Measurements from ENCODE around the gene GPR35.
A peak's percentile ranks its signal among the peaks of the same experiment; 100 is the strongest.

The GPR35 gene

DNA sequence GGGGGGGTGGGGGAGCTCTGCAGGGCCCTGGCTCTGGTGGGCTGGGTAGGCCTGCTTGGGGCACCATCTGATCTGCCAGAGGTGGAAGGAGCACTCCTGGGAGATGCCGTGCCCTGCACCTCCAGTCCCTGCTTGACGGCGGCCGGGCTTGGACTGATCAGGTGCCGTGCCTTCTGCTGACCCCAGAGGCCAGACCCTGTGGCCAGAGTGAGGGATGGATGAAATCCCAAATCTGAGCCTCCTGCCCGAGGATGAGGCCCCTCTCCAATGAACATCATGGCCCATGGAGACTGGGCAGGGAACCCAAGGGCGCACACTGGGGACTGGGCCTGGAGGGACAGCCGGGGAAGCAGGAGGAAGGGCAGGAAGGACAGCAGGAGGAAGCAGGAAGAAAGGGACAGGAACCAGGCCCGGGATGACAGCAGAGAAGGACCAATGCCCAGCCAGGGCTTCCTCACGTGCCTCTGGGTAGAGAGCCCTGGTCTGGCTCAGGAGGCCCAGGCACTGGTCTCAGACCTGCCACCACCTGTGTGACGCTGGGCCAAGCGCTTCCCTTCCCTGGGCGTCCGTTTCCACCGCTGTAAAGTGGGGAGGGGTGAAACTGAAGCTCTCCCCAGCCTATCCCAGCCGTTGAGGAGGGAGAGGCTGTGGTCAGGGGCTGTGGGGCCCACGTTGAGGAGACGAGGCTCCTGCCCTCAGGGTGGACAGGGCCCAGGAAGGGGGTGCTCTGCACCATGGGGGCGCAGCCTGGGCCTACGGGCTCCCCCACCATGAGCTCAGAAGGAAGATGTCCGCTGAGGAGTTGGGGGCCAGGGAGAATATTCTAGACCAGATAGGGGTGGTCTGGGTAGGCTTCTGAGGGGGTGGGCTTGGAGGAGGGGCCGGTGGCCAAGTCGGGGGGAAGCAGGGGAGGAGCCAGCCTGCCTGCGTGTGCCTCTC, 1.0 kb upstream of the GPR35 start:
- DNase-seq, result no peak
- Histone ChIP-seq H3K27ac (ENCODE audit: low read length) (no peak overlapping the region), H3K9me3 (ENCODE audit: insufficient read depth, low read length, severe bottlenecking) (no peaks in the 10 kb centered on the region), H3K9ac (ENCODE audit: low read depth, low read length) (no peak overlapping the region), H3K36me3 (ENCODE audit: insufficient read depth, low read length) (no peaks in the 10 kb centered on the region), H2AFZ (ENCODE audit: low read depth, low read length) (no peak overlapping the region), H3K27me3 (ENCODE audit: insufficient read depth, low read length, poor library complexity) (no peaks in the 10 kb centered on the region), H3K4me2 (ENCODE audit: insufficient read depth, low read length) (no peak overlapping the region), H3K4me3 (ENCODE audit: low read depth in 1 of 2, low read length in 2 of 2) (no peak overlapping the region), H3K79me2 (ENCODE audit: insufficient read depth, low read length) (no peaks in the 10 kb centered on the region), H4K20me1 (ENCODE audit: insufficient read depth, low read length) (no peaks in the 10 kb centered on the region), H3K4me1 (ENCODE audit: insufficient read depth, low read length) (no peaks in the 10 kb centered on the region)
- ATAC-seq (ENCODE audit: insufficient read depth, low read depth), result no peak
- TF ChIP-seq EZH2 (IDR thresholded peaks at IDR 0.05; ENCODE audit: borderline replicate concordance, low read depth, low read length, severe bottlenecking), result no peak
- TF ChIP-seq, protein P1, sequence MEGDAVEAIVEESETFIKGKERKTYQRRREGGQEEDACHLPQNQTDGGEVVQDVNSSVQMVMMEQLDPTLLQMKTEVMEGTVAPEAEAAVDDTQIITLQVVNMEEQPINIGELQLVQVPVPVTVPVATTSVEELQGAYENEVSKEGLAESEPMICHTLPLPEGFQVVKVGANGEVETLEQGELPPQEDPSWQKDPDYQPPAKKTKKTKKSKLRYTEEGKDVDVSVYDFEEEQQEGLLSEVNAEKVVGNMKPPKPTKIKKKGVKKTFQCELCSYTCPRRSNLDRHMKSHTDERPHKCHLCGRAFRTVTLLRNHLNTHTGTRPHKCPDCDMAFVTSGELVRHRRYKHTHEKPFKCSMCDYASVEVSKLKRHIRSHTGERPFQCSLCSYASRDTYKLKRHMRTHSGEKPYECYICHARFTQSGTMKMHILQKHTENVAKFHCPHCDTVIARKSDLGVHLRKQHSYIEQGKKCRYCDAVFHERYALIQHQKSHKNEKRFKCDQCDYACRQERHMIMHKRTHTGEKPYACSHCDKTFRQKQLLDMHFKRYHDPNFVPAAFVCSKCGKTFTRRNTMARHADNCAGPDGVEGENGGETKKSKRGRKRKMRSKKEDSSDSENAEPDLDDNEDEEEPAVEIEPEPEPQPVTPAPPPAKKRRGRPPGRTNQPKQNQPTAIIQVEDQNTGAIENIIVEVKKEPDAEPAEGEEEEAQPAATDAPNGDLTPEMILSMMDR (IDR thresholded peaks at IDR 0.05; ENCODE audit: borderline replicate concordance, extremely low read depth, low read length, poor library complexity, severe bottlenecking), result no peak

DNA sequence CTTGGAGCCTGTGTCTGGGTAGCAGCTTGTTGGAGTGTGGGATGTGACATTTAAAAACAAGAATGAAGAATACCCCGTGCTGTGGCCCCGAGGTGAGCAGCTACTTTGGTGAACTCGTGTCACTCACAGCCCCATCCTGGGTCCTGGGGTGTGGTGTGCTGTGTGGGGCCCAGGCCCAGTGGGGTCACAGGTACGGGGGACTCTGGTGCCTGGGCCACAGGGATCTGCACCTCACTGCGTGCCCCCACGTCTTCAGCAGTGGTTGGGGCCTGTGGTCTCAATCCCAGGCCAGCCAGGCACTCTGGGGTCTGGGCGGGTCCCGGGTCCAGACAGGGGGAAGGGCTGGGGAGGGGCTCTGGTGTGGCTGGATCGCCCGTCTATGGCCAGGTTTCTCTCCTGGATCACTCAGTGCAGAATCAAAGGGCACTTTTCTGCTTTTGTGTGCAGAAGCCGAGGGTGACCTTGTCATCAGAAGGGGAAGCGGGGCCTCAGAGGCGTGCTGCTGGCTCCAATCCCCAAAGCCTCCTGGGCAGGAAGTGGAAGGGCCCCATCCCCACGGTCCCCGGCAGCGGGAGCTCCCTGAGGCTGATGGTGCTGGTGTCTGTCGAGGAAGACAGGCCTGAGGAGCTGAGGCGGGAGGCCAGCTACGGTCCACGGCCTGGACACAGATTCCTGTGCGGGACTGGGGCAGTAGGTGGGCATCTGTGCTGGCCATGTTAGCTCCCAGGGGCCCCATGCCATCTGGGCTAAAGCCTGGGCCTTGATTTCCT, 1.4 kb downstream of the GPR35 start:
- H4K20me1 ChIP-seq (ENCODE audit: insufficient read depth, low read length), result no peaks in the 10 kb centered on the region
- no peak overlapping the region for H3K27ac ChIP-seq (ENCODE audit: low read length)
- H3K79me2 ChIP-seq (ENCODE audit: insufficient read depth, low read length), result no peaks in the 10 kb centered on the region
- H3K36me3 ChIP-seq (ENCODE audit: insufficient read depth, low read length), result no peaks in the 10 kb centered on the region
- TF ChIP-seq EZH2 (IDR thresholded peaks at IDR 0.05; ENCODE audit: borderline replicate concordance, low read depth, low read length, severe bottlenecking), result no peak
- TF ChIP-seq, protein P1 (IDR thresholded peaks at IDR 0.05; ENCODE audit: borderline replicate concordance, extremely low read depth, low read length, poor library complexity, severe bottlenecking), result no peak
- ATAC-seq (ENCODE audit: insufficient read depth, low read depth), result peak; percentile 67
- no peaks in the 10 kb centered on the region for H3K9me3 ChIP-seq (ENCODE audit: insufficient read depth, low read length, severe bottlenecking)
- H3K4me2 ChIP-seq (ENCODE audit: insufficient read depth, low read length), result no peak overlapping the region
- no peak overlapping the region for H3K9ac ChIP-seq (ENCODE audit: low read depth, low read length)
- no peak overlapping the region for H3K4me3 ChIP-seq (ENCODE audit: low read depth in 1 of 2, low read length in 2 of 2)
- H3K4me1 ChIP-seq (ENCODE audit: insufficient read depth, low read length), result no peaks in the 10 kb centered on the region
- peak; percentile 18 for DNase-seq
- H3K27me3 ChIP-seq (ENCODE audit: insufficient read depth, low read length, poor library complexity), result no peaks in the 10 kb centered on the region
- no peak overlapping the region for H2AFZ ChIP-seq (ENCODE audit: low read depth, low read length)

DNA sequence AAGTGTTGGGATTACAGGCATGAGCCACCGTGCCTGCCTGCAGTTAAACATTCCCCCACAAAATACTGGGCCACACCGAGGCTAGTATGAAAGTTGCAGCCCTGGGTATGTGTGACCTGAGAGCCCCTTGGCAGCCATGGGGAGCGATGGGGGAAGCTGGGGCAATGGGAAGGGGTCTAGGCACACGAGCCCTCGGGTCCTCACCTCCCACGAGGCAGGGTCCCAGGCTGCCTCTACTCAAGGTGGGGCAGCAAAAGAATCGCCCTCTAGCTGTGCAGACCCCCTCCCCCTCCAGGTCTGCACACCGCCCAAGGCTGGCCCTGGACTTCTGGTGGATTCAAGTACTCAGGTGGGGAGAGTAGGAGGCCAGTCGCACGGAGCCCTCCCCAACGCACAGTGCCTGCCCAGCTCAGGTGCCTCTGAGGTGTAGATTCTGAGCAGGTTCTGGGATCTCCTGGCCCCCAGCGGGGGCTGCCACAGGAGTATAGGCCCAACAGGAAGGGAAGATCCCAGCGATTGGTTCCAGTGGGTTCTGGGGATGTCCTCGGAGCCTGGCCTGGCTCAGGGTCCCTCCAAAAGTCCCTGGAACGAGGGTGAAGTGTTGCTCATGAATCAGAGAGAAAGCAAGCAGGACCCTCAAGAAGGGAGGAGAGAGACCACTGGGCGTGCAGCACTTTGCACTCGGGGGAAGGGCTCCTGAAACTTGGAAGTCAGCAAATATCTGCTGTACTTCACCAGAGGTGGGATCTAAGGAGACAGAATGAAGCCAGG, 2.6 kb downstream of the GPR35 start:
- Histone ChIP-seq H3K27ac (ENCODE audit: low read length) (no peak overlapping the region), H3K4me2 (ENCODE audit: insufficient read depth, low read length) (no peak overlapping the region), H3K9me3 (ENCODE audit: insufficient read depth, low read length, severe bottlenecking) (peaks cover 4% of the 10 kb centered on the region), H3K27me3 (ENCODE audit: insufficient read depth, low read length, poor library complexity) (no peaks in the 10 kb centered on the region), H3K9ac (ENCODE audit: low read depth, low read length) (no peak overlapping the region), H4K20me1 (ENCODE audit: insufficient read depth, low read length) (no peaks in the 10 kb centered on the region), H3K4me1 (ENCODE audit: insufficient read depth, low read length) (no peaks in the 10 kb centered on the region), H2AFZ (ENCODE audit: low read depth, low read length) (no peak overlapping the region), H3K4me3 (ENCODE audit: low read depth in 1 of 2, low read length in 2 of 2) (no peak overlapping the region), H3K79me2 (ENCODE audit: insufficient read depth, low read length) (no peaks in the 10 kb centered on the region), H3K36me3 (ENCODE audit: insufficient read depth, low read length) (no peaks in the 10 kb centered on the region)
- no peak for DNase-seq
- no peak for TF ChIP-seq EZH2 (IDR thresholded peaks at IDR 0.05; ENCODE audit: borderline replicate concordance, low read depth, low read length, severe bottlenecking)
- TF ChIP-seq, protein P1 (IDR thresholded peaks at IDR 0.05; ENCODE audit: borderline replicate concordance, extremely low read depth, low read length, poor library complexity, severe bottlenecking), result no peak
- ATAC-seq (ENCODE audit: insufficient read depth, low read depth), result no peak

Measured in DND-41 (cell line).